Mesodermal cell (in vitro differentiated cells): ENCODE results near the gene IQCN.

ENCODE experiments used
- H3K27ac ChIP-seq: 2 replicates; pipeline ENCODE4 v1.7.0; 2013; ENCODE audit warnings: mild to moderate bottlenecking, low read depth, low read length, moderate library complexity; ENCODE audit not compliant: severe bottlenecking
- H3K36me3 ChIP-seq: 2 replicates; pipeline ENCODE4 v1.7.1; 2013; ENCODE audit warnings: mild to moderate bottlenecking, low read length, moderate library complexity; ENCODE audit not compliant: control insufficient read depth, insufficient read depth
- H3K4me1 ChIP-seq: one replicate; pipeline ENCODE4 v1.7.1; 2013; ENCODE audit warnings: mild to moderate bottlenecking, low read length; ENCODE audit not compliant: insufficient read depth, control insufficient read depth, poor library complexity, severe bottlenecking
- H3K4me3 ChIP-seq: 2 replicates; pipeline ENCODE4 v1.7.0; 2013; ENCODE audit warnings: low read length, control low read depth, mild to moderate bottlenecking; ENCODE audit not compliant: insufficient read depth, poor library complexity, severe bottlenecking; ENCODE audit errors: extremely low read depth
- H3K9me3 ChIP-seq: 2 replicates; pipeline ENCODE4 v1.7.1; 2013; ENCODE audit warnings: mild to moderate bottlenecking, low read length, moderate library complexity; ENCODE audit not compliant: control insufficient read depth
- WGBS, 2 experiments: methylation state at CpG; one replicate each; pipeline ENCODE4 v1.1.5; 2013; ENCODE audit warnings: missing lambda C conversion rate in 2 of 2; ENCODE audit not compliant: insufficient coverage in 2 of 2; 5-methylcytosine and 5-hydroxymethylcytosine counted together

IQCN gene

GRCh38 chr19:18284712-18285360, 10.6 kb upstream of the IQCN start:
- Histone ChIP-seq H3K4me3 (no peak overlapping the region), H3K27ac (no peak overlapping the region), H3K9me3 (no peaks in the 10 kb centered on the region), H3K36me3 (no peaks in the 10 kb centered on the region), H3K4me1 (peaks cover 20% of the 10 kb centered on the region)
- 96% methylated on average over 11 of the region's 12 CpGs for whole genome bisulfite sequencing, 2 experiments

- H3K4me3 ChIP-seq = no peak overlapping the region
- peaks cover 10% of the 10 kb centered on the region for H3K36me3 ChIP-seq
- WGBS, 2 experiments = 90 to 93% methylated on average over 4 to 5 of the region's 5 CpGs
- peaks cover 29% of the 10 kb centered on the region for H3K4me1 ChIP-seq
- peak overlapping the region; percentile 100 for H3K27ac ChIP-seq
- H3K9me3 ChIP-seq = no peaks in the 10 kb centered on the region
Measured at GRCh38 chr19:18283338-18283737, 9.1 kb upstream of the IQCN start.

GRCh38 chr19:18282788-18283141, 8.5 kb upstream of the IQCN start:
- Histone ChIP-seq H3K4me3 (peak overlapping the region; percentile 39), H3K9me3 (no peaks in the 10 kb centered on the region), H3K27ac (peak overlapping the region; percentile 100), H3K4me1 (peaks cover 25% of the 10 kb centered on the region), H3K36me3 (peaks cover 16% of the 10 kb centered on the region)
- 71 to 74% methylated on average over 4 of the region's 4 CpGs for WGBS, 2 experiments

- Histone ChIP-seq H3K9me3 (no peaks in the 10 kb centered on the region), H3K27ac (peak overlapping the region; percentile 100), H3K4me3 (peak overlapping the region; percentile 39), H3K4me1 (peaks cover 23% of the 10 kb centered on the region), H3K36me3 (peaks cover 22% of the 10 kb centered on the region)
- 0 to 19% methylated on average over 4 to 7 of the region's 27 CpGs for WGBS, 2 experiments
Measured at GRCh38 chr19:18282021-18282787, 8.0 kb upstream of the IQCN start.

- Histone ChIP-seq H3K36me3 (peaks cover 28% of the 10 kb centered on the region), H3K9me3 (no peaks in the 10 kb centered on the region), H3K4me1 (peaks cover 21% of the 10 kb centered on the region), H3K4me3 (peak within 1 kb of the TSS; percentile 97), H3K27ac (peak within 1 kb of the TSS; percentile 100)
- 0% methylated on average over 62 to 85 of the region's 138 CpGs for WGBS, 2 experiments
Measured at GRCh38 chr19:18281082-18282020, 7.1 kb upstream of the IQCN start, which contains the start of gene JUND. TSS of gene JUND (minus strand) at chr19:18281622. CDS start at chr19:18281484, 138 bp downstream.

GRCh38 chr19:18280247-18281081, 6.2 kb upstream of the IQCN start:
- Histone ChIP-seq H3K27ac (peak overlapping the region; percentile 96), H3K4me3 (peak overlapping the region; percentile 97), H3K4me1 (peaks cover 19% of the 10 kb centered on the region), H3K36me3 (peaks cover 37% of the 10 kb centered on the region), H3K9me3 (no peaks in the 10 kb centered on the region)
- WGBS, 2 experiments = 0% methylated on average over 85 to 101 of the region's 111 CpGs

- 0% methylated on average over 10 to 24 of the region's 55 CpGs for WGBS, 2 experiments
- Histone ChIP-seq H3K9me3 (no peaks in the 10 kb centered on the region), H3K4me1 (peaks cover 23% of the 10 kb centered on the region), H3K36me3 (peaks cover 44% of the 10 kb centered on the region), H3K27ac (peak overlapping the region; percentile 96), H3K4me3 (peak overlapping the region; percentile 97)
Measured at GRCh38 chr19:18279516-18280246, 5.4 kb upstream of the IQCN start.

GRCh38 chr19:18279266-18279515, 4.9 kb upstream of the IQCN start:
- Histone ChIP-seq H3K36me3 (peaks cover 46% of the 10 kb centered on the region), H3K4me3 (peak overlapping the region; percentile 97), H3K4me1 (peaks cover 23% of the 10 kb centered on the region), H3K9me3 (no peaks in the 10 kb centered on the region), H3K27ac (peak overlapping the region; percentile 96)
- WGBS, 2 experiments = 26 to 34% methylated on average over 4 of the region's 5 CpGs

- H3K27ac ChIP-seq = peak overlapping the region; percentile 96
- peaks cover 47% of the 10 kb centered on the region for H3K36me3 ChIP-seq
- peak overlapping the region; percentile 97 for H3K4me3 ChIP-seq
- WGBS, 2 experiments = 86 to 95% methylated on average over 9 of the region's 10 CpGs
- peaks cover 23% of the 10 kb centered on the region for H3K4me1 ChIP-seq
- H3K9me3 ChIP-seq = no peaks in the 10 kb centered on the region
Measured at GRCh38 chr19:18278521-18279265, 4.4 kb upstream of the IQCN start.
